Breast epithelium (tissue), 3 donors: Measurements from ENCODE around the gene TMEM240.

Source experiments
- CTCF ChIP-seq, 3 donors: fragments of 450-650 bp; IDR thresholded peaks; one replicate each; pipeline ENCODE4 v1.5.1; 2016 to 2017; ENCODE audit warnings: antibody characterized with exemption in 3 of 3, mild to moderate bottlenecking in 3 of 3, moderate library complexity in 3 of 3
- POLR2A ChIP-seq: fragments of 450-650 bp; IDR thresholded peaks from one replicate; pipeline ENCODE4 v1.6.1; 2016; ENCODE audit warnings: antibody characterized with exemption, mild to moderate bottlenecking, moderate library complexity
- POLR2AphosphoS5 ChIP-seq, 3 donors: sonication (generic); formaldehyde crosslinking; IDR thresholded peaks; one replicate each; pipeline ENCODE4 v1.6.1; 2017; ENCODE audit warnings: antibody characterized with exemption in 3 of 3

- TF ChIP-seq POLR2AphosphoS5 (IDR thresholded peaks at IDR 0.05): no peak
- TF ChIP-seq POLR2A: no peak
- TF ChIP-seq CTCF (IDR thresholded peaks at IDR 0.05): no peak
Observed at GRCh38 chr1:1528301-1529267, 11.8 kb downstream of the TMEM240 start.
